ENCODE measurements around the gene IP6K3.

- TF ChIP-seq POLR2AphosphoS5 (IDR thresholded peaks at IDR 0.05; ENCODE audit: low read depth, low read length) (no peak), CTCF (IDR thresholded peaks at IDR 0.05) (no peak), REST (IDR thresholded peaks at IDR 0.05; ENCODE audit: insufficient read depth in 1 of 2, low read depth in 2 of 2, low read length in 1 of 2) (no peak)
Observed at GRCh38 chr6:33748841-33749240, 2.1 kb upstream of the IP6K3 start.

Measured in Panc1 (cell line).